A549 (cell line): ENCODE measurements around the gene GRM7. TPM values are rescaled to one million over a fixed set of nuclear protein-coding genes. Genes with fewer than 3 reads are reported as not detected.

Experiments used
- ATAC-seq, 2 experiments: fragments of 200-7000 bp in 1 of 2; fragments of >200 bp in 1 of 2; cut with Nextera tagmentation in 1 of 2; cut with Tn5 transposase in 1 of 2; 3 replicates each; pipeline versions ENCODE4 v1.8.0 to v1.9.1; 2018 to 2020; ENCODE audit warnings: mild to moderate bottlenecking in 1 of 2, moderate library complexity in 1 of 2
- CTCF ChIA-PET: fragments of 300-600 bp; sonication (Branson Sonifier 250); formaldehyde crosslinking; extraction: SDS; loops from one replicate; lab custom pipeline; 2021; ENCODE audit warnings: antibody characterized with exemption, inconsistent platforms; lab: Yijun Ruan, JAX
- POLR2A ChIA-PET: fragments of 350-600 bp; formaldehyde crosslinking; extraction: SDS; loops from one replicate; lab custom pipeline; 2021; ENCODE audit warnings: antibody characterized with exemption, inconsistent platforms; lab: Yijun Ruan, JAX
- DNase-seq, 2 experiments: peaks; one replicate each; pipeline versions ENCODE4 v3.0.0 to v3.0.0-alpha.2; 2011 to 2016; ENCODE audit warnings: low read depth in 1 of 2, low spot score in 1 of 2
- FAIRE-seq: peaks from 2 replicates; lab custom pipeline; 2011; peaks lifted over from hg19 to GRCh38; lab: Jason Lieb, UNC
- H3K27ac ChIP-seq, 2 experiments: fragments of >200 bp; sonication (Bioruptor Twin); formaldehyde crosslinking; 3 replicates each; pipeline ENCODE4 v1.5.1; 2016 to 2017
- H3K4me1 ChIP-seq: fragments of >200 bp; sonication (Bioruptor Twin); formaldehyde crosslinking; 3 replicates; pipeline ENCODE4 v1.6.1; 2016
- H3K4me2 ChIP-seq: fragments of >200 bp; sonication (Bioruptor Twin); formaldehyde crosslinking; 3 replicates; pipeline ENCODE4 v1.6.1; 2016
- H3K4me3 ChIP-seq: fragments of >200 bp; sonication (Bioruptor Twin); formaldehyde crosslinking; 3 replicates; pipeline ENCODE4 v1.5.1; 2016
- H3K9me3 ChIP-seq: fragments of >200 bp; sonication (Bioruptor Twin); formaldehyde crosslinking; 3 replicates; pipeline ENCODE4 v1.6.1; 2016
- ATOH8 ChIP-seq: fragments of 250-450 bp; sonication (Bioruptor Pico); IDR thresholded peaks from 2 replicates; pipeline ENCODE4 v1.5.0; 2020; ENCODE audit warnings: low read depth, mild to moderate bottlenecking, moderate library complexity
- BHLHE40 ChIP-seq: IDR thresholded peaks from 2 replicates; pipeline ENCODE4 v1.6.1; 2012; ENCODE audit warnings: low read depth, low read length, inconsistent platforms
- CBX2 ChIP-seq: fragments of 200-600 bp; sonication (generic); IDR thresholded peaks from 2 replicates; pipeline ENCODE4 v1.6.1; 2016; ENCODE audit warnings: low read depth, mild to moderate bottlenecking, borderline replicate concordance
- CHD2 ChIP-seq: fragments of 150-350 bp; IDR thresholded peaks from 2 replicates; pipeline ENCODE4 v1.6.1; 2014; ENCODE audit warnings: low read length; ENCODE audit not compliant: partially characterized antibody
- E2F6 ChIP-seq: IDR thresholded peaks from 2 replicates; pipeline ENCODE4 v1.6.1; 2012; ENCODE audit warnings: low read depth, borderline replicate concordance
- EHMT2 ChIP-seq: fragments of 200-600 bp; sonication (generic); IDR thresholded peaks from 2 replicates; pipeline ENCODE4 v1.6.1; 2016; ENCODE audit warnings: antibody characterized with exemption, low read depth, mild to moderate bottlenecking, moderate library complexity
- ELK1 ChIP-seq: fragments of 150-350 bp; IDR thresholded peaks from 2 replicates; pipeline ENCODE4 v1.6.1; 2014; ENCODE audit warnings: low read depth, mild to moderate bottlenecking, low read length
- ESRRA ChIP-seq: fragments of 150-350 bp; IDR thresholded peaks from 2 replicates; pipeline ENCODE4 v1.6.1; 2014; ENCODE audit warnings: mild to moderate bottlenecking, low read length, borderline replicate concordance
- FOSB ChIP-seq: fragments of 250-450 bp; sonication (Bioruptor Pico); IDR thresholded peaks from 2 replicates; pipeline ENCODE4 v1.5.0; 2020; ENCODE audit warnings: mild to moderate bottlenecking, moderate library complexity
- FOXS1 ChIP-seq: fragments of 250-450 bp; sonication (Bioruptor Pico); IDR thresholded peaks from 2 replicates; pipeline ENCODE4 v1.5.0; 2020; ENCODE audit warnings: mild to moderate bottlenecking, moderate library complexity
- GATA3 ChIP-seq: IDR thresholded peaks from 2 replicates; pipeline ENCODE4 v1.6.1; 2012; ENCODE audit warnings: borderline replicate concordance
- HEYL ChIP-seq: fragments of 250-450 bp; sonication (Bioruptor Pico); IDR thresholded peaks from 2 replicates; pipeline ENCODE4 v1.8.0; 2021; ENCODE audit warnings: mild to moderate bottlenecking, moderate library complexity
- JUN ChIP-seq, 2 experiments: fragments of >200 bp; sonication (Bioruptor Twin); formaldehyde crosslinking; IDR thresholded peaks; 2 replicates in 1 of 2; 3 replicates in 1 of 2; pipeline ENCODE4 v1.6.1; 2016 to 2017
- KDM1A ChIP-seq: fragments of 200-600 bp; sonication (generic); IDR thresholded peaks from 2 replicates; pipeline ENCODE4 v1.6.1; 2016; ENCODE audit warnings: low read depth, mild to moderate bottlenecking
- KDM5A ChIP-seq: fragments of 200-600 bp; sonication (generic); IDR thresholded peaks from 2 replicates; pipeline ENCODE4 v1.6.1; 2016; ENCODE audit warnings: antibody characterized with exemption, mild to moderate bottlenecking
- MAFK ChIP-seq: fragments of 450-650 bp; IDR thresholded peaks from 2 replicates; pipeline ENCODE4 v1.6.1; 2014; ENCODE audit not compliant: partially characterized antibody
- MAZ ChIP-seq: fragments of 150-350 bp; IDR thresholded peaks from 2 replicates; pipeline ENCODE4 v1.6.1; 2014; ENCODE audit warnings: antibody characterized with exemption, low read depth, low read length, borderline replicate concordance
- NPAS2 ChIP-seq: fragments of 250-450 bp; sonication (Bioruptor Pico); IDR thresholded peaks from 2 replicates; pipeline ENCODE4 v1.8.0; 2022; ENCODE audit warnings: mild to moderate bottlenecking, moderate library complexity, borderline replicate concordance
- POLR2AphosphoS2 ChIP-seq: conservative IDR thresholded peaks from 2 replicates; pipeline ENCODE4 v1.6.1; 2012; ENCODE audit warnings: low read length, improper control_type of control experiment, inconsistent platforms
- RCOR1 ChIP-seq: fragments of 150-350 bp; IDR thresholded peaks from 2 replicates; pipeline ENCODE4 v1.6.1; 2014; ENCODE audit warnings: antibody characterized with exemption, low read length, low read depth
- RFX5 ChIP-seq: fragments of 450-650 bp; IDR thresholded peaks from 2 replicates; pipeline ENCODE4 v1.7.1; 2014; ENCODE audit warnings: antibody characterized with exemption, mild to moderate bottlenecking, moderate library complexity
- SREBF2 ChIP-seq: fragments of 450-650 bp; IDR thresholded peaks from 2 replicates; pipeline ENCODE4 v1.6.1; 2014; ENCODE audit warnings: mild to moderate bottlenecking, moderate library complexity
- TP53 ChIP-seq: fragments of 250-450 bp; sonication (Bioruptor Pico); IDR thresholded peaks from 2 replicates; pipeline ENCODE4 v1.5.0; 2021; ENCODE audit warnings: mild to moderate bottlenecking, moderate library complexity
- USF2 ChIP-seq: fragments of 450-650 bp; IDR thresholded peaks from 2 replicates; pipeline ENCODE4 v1.6.1; 2014; ENCODE audit warnings: antibody characterized with exemption
- ZFP36 ChIP-seq: fragments of 450-650 bp; IDR thresholded peaks from 2 replicates; pipeline ENCODE4 v1.6.1; 2014; ENCODE audit warnings: borderline replicate concordance; ENCODE audit not compliant: partially characterized antibody
- ZNF302 ChIP-seq: fragments of 250-450 bp; sonication (Bioruptor Pico); IDR thresholded peaks from 2 replicates; pipeline ENCODE4 v1.9.0; 2021; ENCODE audit warnings: inconsistent platforms, mild to moderate bottlenecking, moderate library complexity
- WGBS: methylation state at CpG from one replicate; pipeline ENCODE4 v1.1.6; 2017; ENCODE audit errors: missing lambda C conversion rate; 5-methylcytosine and 5-hydroxymethylcytosine counted together
- polyA plus RNA-seq, 4 experiments: library from polyadenylated mRNA; depleted of rRNA in 3 of 4; stranded (reverse); fragments of >200 nt; fragmentation: RNase III in 1 of 4; extraction: RNeasy Plus Mini Kit Qiagen cat#74134 plus additional on column Dnase treatment in 1 of 4; gene quantifications; 2 replicates in 3 of 4; 3 replicates in 1 of 4; pipeline ENCODE4 v1.2.3, GENCODE V29; 2011 to 2017

GRM7 gene
- polyA plus RNA-seq, 2 of the 4 experiments (the other 2 are of a cell fraction), result not detected

- ChIA-PET CTCF (no interaction called here), POLR2A (no interaction called here)
- ATAC-seq (no peak), DNase-seq (no peak), FAIRE-seq (no peak)
- Histone ChIP-seq H3K9me3 (no peaks in the 10 kb centered on the region), H3K4me2 (no peak overlapping the region), H3K4me1 (no peaks in the 10 kb centered on the region), H3K27ac (no peak overlapping the region)
- 43% methylated on average over 2 of the region's 2 CpGs for WGBS
- TF ChIP-seq FOXS1 (CRISPR knock-in tag) (no peak), NPAS2 (no peak), TP53 (no peak), KDM5A (no peak), RCOR1 (no peak), ELK1 (no peak), CHD2 (no peak), GATA3 (no peak), FOSB (CRISPR knock-in tag) (no peak), HEYL (CRISPR knock-in tag) (no peak)
- TF ChIP-seq, all 56 proteins: peak for 0
- no peak overlapping the region for H3K4me3 ChIP-seq
These were observed 536.2 kb downstream of the GRM7 start for GRCh38 chr3:7397097-7397496.

- no peak for TF ChIP-seq ATOH8 (CRISPR knock-in tag)
- no peak for TF ChIP-seq ZFP36
- TF ChIP-seq ESRRA, result no peak
- TF ChIP-seq SREBF2, result no peak
- no peak for TF ChIP-seq HEYL (CRISPR knock-in tag)
- 0% methylated on average over 2 of the region's 2 CpGs for WGBS
- FAIRE-seq, result no peak
These were observed 539.4 kb downstream of the GRM7 start for GRCh38 chr3:7400360-7400759.

GRCh38 chr3:7401418-7401817 is 540.5 kb downstream of the GRM7 start:
- ATAC-seq, result no peak
- FAIRE-seq, result no peak
- Histone ChIP-seq H3K4me1 (no peaks in the 10 kb centered on the region), H3K9me3 (no peaks in the 10 kb centered on the region), H3K4me3 (no peak overlapping the region), H3K4me2 (no peak overlapping the region), H3K27ac (no peak overlapping the region)
- 29% methylated on average over 1 of the region's 1 CpG for WGBS
- no peak for DNase-seq
- CTCF ChIA-PET, result no interaction called here
- POLR2A ChIA-PET, result no interaction called here
- TF ChIP-seq SREBF2 (no peak), MAFK (peak; percentile 44), EHMT2 (no peak), POLR2AphosphoS2 (no peak), ELK1 (no peak)
- TF ChIP-seq, all 56 proteins: peak for 1

More at GRCh38 chr3:7400360-7400759, 539.4 kb downstream of the GRM7 start:
- Histone ChIP-seq H3K4me2 (no peak overlapping the region), H3K4me3 (no peak overlapping the region), H3K27ac (no peak overlapping the region), H3K9me3 (no peaks in the 10 kb centered on the region), H3K4me1 (no peaks in the 10 kb centered on the region)
- ChIA-PET CTCF (no interaction called here), POLR2A (no interaction called here)
- ATAC-seq, result no peak
- no peak for DNase-seq

- 13% methylated on average over 4 of the region's 4 CpGs for WGBS
- FAIRE-seq (no peak), ATAC-seq (peak in 1 of 2 experiments; percentile 27; a peak in 1 of 6 replicates)
- Histone ChIP-seq H3K4me3 (no peak overlapping the region), H3K27ac (no peak overlapping the region), H3K4me1 (no peaks in the 10 kb centered on the region), H3K4me2 (no peak overlapping the region), H3K9me3 (no peaks in the 10 kb centered on the region)
- POLR2A ChIA-PET, result no interaction called here
- no peak for TF ChIP-seq TP53
- no peak for TF ChIP-seq KDM1A
- TF ChIP-seq MAZ, result no peak
- TF ChIP-seq USF2, result no peak
- no peak for TF ChIP-seq EHMT2
- TF ChIP-seq ZFP36, result no peak
- TF ChIP-seq RFX5, result no peak
- no peak for TF ChIP-seq ESRRA
- TF ChIP-seq ZNF302 (CRISPR knock-in tag), result no peak
- TF ChIP-seq BHLHE40, result no peak
- TF ChIP-seq E2F6, result no peak
- no peak for TF ChIP-seq NPAS2
- TF ChIP-seq CBX2, result no peak
- TF ChIP-seq JUN (IDR thresholded peaks at IDR 0.05), result no peak
- no peak for TF ChIP-seq ATOH8 (CRISPR knock-in tag)
- TF ChIP-seq, all 56 proteins: peak for 0
- CTCF ChIA-PET, result no interaction called here
- peak in 1 of 2 experiments; percentile 7 for DNase-seq
These were observed 546.2 kb downstream of the GRM7 start for GRCh38 chr3:7407107-7407506.
